NCI-H2171 treated with DMSO at 0.1 percent for 48 hours (cell line): ENCODE measurements around the gene SMPD2.
A peak's percentile ranks its signal among the peaks of the same experiment; 100 is the strongest.

Experiments used
- DNase-seq: peaks from one replicate; lab custom pipeline; 2025; lab: John Stamatoyannopoulos, UW

The SMPD2 gene, protein sequence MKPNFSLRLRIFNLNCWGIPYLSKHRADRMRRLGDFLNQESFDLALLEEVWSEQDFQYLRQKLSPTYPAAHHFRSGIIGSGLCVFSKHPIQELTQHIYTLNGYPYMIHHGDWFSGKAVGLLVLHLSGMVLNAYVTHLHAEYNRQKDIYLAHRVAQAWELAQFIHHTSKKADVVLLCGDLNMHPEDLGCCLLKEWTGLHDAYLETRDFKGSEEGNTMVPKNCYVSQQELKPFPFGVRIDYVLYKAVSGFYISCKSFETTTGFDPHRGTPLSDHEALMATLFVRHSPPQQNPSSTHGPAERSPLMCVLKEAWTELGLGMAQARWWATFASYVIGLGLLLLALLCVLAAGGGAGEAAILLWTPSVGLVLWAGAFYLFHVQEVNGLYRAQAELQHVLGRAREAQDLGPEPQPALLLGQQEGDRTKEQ

DNA sequence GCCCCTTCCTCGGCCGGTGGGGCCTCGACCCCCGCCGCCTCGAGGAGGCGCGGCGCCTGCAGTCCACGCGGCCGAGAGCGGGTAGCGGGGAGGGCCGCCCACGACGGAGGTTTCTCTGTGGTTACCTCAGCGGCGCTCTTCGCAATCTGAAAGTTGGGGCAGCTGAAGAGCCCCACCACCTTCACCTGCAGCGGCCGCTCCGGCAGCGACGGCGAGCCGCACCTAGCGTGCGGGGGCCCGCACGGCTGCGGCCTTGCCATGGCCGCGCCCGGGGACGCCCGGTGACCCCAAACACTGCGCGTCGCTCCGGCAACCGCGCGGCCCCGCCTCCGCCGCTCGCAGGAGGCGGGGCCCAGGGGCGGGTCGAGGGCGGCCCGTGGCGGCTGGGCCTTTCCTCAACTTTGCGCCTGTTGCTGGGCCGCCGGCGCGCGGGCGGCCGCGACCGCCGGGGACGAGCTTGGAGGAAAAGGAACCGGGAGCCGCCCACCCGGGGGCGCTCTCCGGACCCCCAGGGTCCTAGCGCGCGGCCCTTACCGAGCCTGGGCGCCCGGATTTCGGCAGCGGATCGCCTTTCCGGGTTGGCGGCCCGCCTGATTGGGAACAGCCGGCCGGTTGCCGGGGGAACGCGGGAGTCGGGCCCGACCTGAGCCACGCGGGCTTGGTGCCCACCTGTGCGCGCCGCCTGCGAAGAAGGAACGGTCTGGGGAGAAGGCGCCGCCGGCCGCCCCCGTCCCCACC lies at the start of gene SMPD2, which contains the start of gene PPIL6:
Gene SMPD2 (plus strand): TSS at position 394 of the 738 bp plus-strand sequence. CDS start 398 bp downstream, outside the sequence.
Gene PPIL6 (minus strand): TSS at position 298 of the 738 bp plus-strand sequence. CDS start 38 bp downstream, at position 260.
- DNase-seq: peak; percentile 88

DNA sequence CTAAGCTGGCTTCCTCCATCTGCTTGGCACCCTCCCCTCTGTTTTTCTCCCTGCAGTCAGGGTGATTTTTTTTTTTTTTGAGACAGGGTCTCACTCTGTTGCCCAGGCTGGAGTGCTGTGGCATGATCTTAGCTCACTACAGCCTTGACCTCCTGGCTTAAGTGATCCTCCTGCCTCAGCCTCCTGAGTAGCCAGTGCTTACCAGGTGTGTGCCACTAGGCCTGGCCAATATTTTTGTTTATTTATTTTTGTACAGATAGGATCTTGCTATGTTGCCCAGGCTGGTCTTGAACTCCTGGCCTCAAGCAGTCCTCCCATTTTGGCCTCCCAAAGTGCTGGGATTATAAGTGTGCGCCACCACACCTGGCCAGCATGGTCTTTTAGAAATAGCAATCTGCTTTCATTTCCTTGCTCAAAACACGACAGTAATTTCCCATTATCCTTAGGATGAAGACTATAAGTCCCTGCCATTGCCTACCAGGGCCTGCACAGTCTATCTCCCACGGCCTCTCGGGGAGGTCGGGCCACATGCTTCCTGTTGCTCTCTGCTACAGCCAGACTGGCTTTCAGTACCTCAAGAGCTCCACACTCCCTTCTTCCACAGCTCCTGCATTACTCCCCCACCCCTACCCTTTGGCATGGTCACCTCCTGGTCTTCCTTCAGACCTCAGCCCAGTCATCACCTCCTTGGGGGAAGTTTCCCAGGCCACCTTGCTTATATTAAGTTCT lies 47.2 kb upstream of the SMPD2 start:
- no peak for DNase-seq

DNA sequence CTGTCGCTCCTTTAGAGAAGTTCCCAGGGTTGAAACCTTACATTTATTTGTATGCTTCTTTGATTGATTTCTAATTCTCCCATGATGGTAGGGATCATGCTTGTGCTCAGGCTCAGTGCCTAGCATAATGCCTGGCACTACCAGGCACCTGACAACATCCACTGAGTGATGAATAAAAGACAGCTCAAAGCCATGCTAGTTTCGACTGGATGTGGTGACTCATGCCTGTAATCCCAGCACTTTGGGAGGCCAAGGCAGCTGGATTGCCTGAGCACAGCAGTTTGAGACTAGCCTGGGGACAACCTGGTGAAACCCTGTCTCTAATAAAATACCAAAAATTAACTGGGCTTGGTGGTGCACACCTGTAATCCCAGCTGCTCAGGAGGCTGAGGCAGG lies 46.6 kb upstream of the SMPD2 start:
- DNase-seq: no peak

DNA sequence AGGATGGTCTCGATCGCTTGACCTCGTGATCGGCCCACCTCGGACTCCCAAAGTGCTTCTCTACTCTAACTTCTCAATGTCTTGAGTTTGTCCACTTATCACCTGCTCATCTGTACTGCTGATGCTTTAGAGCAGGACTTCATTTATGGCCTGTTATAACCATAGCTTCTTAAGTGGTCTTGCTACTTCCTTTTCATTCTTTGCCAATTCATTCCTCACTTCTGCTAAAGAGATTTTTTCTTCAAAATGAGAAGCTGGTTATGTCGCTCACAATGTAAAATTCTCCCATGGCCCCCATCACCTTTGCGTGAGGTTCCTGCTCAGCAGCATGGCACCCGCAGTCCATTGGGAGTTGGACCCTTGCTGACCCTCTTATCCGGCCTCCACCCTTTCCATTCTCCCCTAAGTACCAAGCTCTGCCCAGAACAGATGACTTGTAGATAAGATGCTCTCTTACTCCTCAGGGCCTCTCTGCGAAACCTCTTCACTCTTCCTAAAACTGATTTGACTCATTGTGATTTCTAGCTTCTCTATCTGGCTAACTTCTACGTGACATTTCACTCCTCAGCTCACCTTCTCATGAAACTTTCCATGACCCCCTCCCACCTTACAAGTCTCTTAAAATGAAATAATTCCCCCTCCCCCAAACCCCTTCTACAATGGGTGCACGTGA lies 44.3 kb upstream of the SMPD2 start:
- DNase-seq: no peak

DNA sequence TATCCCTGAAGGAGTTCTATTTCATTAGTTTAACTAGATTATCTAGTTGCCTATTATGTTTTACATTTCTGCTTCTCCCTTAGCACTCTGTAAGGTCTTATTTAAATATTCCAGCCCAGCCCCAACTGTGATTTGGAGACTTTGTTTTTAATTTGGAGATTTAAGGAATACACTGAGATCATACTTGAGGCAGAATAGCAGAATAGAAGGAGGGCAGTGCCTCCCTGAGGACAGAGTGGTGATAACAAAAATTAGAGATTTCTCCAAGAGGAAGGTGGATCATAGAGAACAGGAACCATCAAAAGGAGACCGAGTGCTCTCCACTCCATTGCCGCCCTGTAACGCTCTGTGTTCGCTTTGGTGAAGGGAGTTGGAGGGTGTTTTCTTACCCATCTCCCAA lies 43.5 kb upstream of the SMPD2 start:
- DNase-seq: no peak

DNA sequence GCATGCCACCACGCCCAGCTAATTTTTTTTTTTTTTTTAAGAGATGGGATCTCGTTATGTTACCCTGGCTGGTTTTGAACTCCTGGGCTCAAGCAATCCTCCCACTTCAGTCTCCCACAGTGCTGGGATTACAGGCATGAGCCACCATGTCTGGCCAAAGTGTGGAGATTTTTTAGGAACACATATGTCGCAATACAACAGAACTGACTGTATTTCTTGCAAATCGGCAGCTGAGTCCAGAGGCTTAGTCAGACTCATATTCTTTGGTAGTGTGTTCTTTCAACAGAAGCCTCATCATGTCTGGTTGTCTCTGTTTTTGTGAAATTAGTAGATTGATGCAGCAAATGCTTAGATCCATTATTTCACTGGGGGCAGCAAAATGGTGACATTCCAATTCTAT lies 34.3 kb upstream of the SMPD2 start:
- no peak for DNase-seq

DNA sequence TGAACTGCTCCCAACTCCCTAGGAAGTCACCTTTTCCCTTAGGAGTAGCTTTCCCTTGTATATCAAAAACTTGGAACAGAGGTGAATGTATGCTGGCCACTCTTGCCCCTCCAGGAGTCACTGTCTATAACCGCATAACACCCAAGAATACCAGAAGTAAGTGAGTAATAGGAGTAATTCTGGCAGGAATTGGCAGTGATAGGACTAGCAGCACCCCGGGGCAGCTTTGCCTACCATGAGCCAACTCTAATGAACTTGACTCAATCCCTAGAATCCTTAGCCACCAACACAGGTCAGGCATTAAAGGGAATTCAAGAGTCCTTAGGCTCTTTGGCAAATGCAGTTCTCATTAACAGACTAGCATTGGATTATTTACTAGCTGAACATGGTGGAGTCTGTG lies 29.5 kb upstream of the SMPD2 start:
- DNase-seq: no peak

DNA sequence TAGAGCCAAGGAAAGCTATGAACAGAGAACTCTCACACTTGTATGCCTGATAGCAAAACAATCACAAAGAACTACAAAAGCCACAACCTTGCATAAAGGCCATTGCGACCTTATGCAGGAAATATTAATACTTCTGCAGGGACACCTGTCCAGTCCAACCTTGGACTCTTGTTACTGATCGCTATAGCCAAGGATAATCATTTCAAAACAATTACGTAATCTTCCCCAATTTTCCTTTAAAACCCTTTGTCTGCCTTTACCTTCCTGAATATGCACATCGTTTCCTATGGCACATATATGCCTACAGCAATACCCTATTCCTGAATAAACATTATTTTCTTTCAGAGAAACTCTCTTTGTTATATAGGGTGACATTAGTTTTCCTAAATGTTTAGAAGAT lies 22.9 kb upstream of the SMPD2 start:
- DNase-seq: no peak

DNA sequence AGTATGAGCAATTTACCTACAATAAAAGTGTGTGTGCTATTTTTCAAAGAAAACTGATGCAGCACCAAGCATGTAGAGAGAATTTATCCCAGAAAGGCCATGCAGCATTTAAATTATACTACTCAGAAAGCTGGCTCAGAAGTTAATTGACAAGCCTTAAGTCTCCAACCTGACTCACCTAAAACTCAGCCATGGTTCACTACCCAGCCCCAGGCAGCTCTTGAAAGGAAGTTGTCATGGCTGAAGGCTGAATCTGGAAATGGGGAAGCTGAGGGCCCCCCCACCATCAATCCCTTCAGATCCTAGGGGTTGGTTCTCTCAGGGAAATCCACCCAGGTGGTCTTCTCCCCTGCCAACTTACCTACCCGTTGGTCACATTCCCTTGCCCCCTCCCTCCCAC lies 19.8 kb upstream of the SMPD2 start:
- DNase-seq: no peak

DNA sequence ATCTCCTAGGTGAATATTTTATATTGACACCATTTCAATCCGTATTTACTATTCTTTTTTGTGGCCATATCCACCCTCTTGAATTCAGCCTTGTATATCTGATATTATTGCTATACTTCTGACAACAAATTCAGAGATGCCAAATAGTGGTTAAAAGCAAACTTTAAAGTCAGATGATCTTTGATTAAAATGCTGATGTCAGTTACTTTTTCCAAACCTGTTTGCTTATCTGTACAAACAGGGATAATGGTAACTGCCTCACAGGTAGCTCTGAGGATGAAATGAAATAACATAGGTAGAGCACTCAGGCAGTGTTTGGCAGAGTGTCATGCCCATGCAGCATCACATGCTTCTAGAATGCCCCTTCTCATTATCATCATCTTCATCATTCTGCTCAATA lies 19.3 kb upstream of the SMPD2 start:
- DNase-seq: no peak

DNA sequence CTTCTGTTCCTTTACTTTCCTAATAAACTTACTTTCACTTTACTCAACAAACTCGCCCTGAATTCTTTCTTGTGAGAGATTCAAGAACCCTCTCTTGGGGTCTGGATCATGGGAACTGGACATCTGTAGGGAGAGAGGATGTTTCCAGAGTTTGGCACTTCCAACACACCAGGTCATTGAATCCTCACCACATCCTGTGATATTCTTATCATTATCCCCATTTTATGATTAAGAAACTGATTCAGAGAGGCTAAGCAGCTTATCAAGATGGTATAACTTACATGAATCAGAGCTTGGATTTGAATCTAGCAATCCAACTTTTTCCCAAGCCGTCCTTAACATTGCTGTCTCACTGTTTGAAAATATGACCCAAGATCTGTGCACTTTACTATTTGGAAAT lies 15.6 kb upstream of the SMPD2 start:
- no peak for DNase-seq

DNA sequence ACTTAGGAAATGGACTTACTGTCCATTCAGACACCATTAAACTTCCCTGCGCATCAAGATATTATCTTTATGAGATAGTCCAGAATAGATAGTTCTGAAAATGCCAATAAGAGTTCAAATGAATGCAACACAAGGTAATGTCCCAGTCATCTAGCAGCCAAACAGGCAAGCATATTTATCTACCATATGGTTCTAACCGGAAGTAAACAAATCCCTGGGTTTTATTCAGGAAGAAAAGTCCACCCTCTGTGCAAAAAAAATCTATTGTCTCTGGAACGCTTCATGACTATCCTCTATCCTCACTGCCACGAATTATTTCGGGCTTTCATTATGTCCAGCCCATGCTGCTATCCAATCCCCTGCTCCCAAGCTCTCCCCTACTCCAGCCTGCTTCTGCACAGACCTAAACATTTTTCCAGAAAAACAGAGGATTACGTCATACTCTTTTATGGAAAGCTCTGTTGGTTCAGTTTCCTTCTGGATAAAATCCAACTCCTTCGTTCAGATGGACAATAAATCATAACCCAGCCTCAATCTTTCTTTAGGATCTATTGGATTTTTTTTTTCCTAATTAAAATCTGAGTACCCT lies 11.5 kb upstream of the SMPD2 start:
- DNase-seq: peak; percentile 82

DNA sequence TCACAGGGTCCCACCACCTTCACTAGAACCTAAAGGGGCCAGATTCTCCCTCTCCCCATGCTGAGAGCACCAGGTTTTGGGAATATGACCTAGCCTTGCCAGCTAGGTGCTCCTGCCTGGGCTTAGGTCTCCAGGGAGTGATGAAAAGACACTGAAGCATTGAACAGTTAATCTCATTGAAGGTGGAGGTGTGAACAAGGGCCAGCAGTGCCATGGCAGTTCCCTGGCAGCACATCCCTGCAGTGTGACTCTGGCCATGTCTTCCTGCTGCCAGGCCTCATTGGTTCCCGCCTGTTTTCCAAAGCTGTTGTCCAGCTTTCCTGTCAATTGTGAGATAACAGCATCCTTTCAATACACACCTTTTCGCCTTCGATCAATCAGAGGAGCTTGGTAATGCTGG lies 11.0 kb upstream of the SMPD2 start:
- no peak for DNase-seq

DNA sequence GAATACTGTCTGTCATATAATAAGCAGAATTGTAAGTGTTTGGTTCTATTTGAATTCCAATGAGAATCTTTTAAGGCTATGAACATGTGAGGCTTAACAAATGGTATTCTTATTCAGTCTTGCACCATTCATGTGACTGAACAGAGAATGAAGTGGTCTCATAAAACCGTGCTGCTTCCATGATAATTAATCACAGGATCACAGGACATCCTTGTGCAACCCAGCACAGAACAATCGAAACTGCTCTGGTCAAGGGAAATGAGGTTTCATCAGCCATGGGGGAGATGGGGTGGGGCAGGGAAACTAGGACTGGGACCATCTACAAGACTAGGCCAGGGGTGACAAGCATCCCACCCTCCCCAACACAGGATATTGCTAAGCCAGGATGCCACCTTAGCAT lies 6.1 kb upstream of the SMPD2 start:
- DNase-seq: no peak

DNA sequence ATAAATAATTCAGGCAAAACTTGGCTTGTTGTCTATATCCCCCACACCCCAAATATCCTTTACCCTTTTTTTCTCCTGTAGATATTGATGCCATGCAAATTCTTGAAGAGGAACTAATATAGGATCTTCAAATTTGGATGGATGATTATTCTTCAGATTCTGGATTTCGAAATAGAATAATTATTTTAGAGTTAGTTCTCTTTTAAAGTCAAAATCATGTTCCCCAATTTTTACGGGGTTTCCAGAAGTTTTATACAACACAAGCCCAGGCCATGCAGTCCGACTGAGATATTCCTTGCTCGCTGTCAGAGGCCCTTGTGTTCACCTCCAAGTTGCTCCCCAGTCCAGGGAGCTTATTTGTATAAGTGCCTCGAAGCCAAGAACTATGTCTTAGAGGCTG lies 4.5 kb upstream of the SMPD2 start:
- no peak for DNase-seq

DNA sequence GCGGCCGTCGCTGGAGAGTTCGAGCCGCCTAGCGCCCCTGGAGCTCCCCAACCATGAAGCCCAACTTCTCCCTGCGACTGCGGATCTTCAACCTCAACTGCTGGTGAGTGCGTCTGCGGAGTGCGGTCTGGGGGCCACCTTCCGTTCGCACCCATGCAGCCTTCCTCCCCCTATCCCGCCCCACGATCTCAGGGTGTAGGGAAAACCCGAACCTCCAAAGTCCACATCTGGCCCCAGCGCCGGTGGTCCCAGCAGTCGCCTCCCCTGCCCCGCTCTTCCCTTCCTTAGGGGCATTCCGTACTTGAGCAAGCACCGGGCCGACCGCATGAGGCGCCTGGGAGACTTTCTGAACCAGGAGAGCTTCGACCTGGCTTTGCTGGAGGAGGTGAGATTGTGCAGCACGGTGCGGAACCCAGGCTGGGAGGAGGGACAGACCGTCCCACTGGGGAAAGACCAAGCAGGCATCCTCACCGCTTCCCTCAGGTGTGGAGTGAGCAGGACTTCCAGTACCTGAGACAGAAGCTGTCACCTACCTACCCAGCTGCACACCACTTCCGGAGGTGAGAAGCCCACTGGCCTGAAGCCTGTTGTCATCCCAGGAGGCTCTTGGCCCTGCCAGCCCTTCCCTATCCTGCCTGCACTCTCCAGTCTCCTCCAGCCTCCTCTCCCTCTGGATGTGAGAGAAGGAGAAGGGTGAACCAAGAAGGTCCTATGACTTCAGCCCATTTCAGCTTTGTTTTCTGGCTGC lies 719 bp downstream of the SMPD2 start:
- peak; percentile 67 for DNase-seq

DNA sequence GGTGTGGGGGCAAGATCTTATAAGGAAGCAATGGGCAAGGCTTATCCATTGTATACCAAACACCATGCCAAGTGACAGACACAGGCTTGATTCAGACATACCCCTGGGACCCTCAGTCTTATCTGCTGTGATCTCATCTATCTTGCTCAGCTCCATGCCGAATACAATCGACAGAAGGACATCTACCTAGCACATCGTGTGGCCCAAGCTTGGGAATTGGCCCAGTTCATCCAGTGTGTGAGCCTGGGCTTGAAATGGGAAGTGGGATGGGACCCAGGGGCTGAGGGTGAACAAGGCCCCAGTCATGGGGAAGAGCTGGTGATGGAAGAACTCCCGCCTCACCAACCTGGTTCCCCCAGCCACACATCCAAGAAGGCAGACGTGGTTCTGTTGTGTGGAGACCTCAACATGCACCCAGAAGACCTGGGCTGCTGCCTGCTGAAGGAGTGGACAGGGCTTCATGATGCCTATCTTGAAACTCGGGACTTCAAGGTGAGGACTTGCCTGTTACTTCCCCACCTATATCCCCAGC lies 1.9 kb downstream of the SMPD2 start:
- DNase-seq: no peak

DNA sequence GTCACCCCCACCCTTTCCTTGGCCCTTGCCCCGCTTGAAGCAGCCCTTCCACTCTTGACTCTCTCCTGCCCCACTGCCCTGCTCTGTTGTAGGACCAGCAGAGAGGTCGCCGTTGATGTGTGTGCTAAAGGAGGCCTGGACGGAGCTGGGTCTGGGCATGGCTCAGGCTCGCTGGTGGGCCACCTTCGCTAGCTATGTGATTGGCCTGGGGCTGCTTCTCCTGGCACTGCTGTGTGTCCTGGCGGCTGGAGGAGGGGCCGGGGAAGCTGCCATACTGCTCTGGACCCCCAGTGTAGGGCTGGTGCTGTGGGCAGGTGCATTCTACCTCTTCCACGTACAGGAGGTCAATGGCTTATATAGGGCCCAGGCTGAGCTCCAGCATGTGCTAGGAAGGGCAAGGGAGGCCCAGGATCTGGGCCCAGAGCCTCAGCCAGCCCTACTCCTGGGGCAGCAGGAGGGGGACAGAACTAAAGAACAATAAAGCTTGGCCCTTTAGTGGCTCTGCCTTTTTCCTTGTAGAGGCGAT lies 3.0 kb downstream of the SMPD2 start:
- no peak for DNase-seq

DNA sequence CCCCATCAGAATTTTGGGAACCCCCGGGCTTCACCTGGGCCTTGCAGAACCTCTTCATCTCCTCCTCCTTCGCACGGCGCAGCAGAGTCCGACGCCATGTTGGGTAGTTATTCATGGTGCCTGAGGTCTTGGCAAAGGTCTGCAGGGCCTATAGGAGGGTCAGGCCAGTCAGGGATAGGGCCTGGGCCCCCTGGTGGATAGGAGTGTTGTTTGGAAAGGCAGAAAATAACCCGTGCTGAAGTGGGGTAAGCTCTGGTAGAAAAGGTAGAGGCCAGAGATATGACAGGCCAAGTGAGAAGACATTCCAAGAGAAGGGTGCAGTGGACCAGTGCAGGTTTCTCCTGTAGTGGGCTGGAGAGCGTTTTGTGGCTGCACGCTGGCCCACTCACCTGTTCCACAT lies 4.9 kb downstream of the SMPD2 start:
- no peak for DNase-seq

DNA sequence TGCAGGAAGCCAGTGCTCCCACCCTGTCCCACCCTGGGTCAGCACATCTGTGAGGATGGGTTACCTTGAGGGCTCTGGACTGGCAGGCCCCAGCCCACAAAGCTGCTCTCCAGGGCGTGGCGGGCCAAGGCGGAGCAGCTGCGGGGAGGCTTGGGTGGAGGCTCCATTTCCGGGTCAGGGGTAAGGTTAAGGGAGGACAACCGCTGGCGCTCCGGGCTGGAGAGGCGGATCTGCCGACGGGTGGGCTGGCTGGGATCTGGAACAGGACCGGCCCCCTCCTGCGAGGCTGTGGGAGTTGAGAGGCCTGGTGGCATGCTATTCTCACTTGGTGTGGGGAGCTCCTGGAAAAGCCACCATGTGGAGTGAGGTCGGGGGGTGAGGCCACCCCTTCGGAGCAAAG lies 5.5 kb downstream of the SMPD2 start:
- no peak for DNase-seq
